Measurements from ENCODE around the gene CTAG2.

DNA sequence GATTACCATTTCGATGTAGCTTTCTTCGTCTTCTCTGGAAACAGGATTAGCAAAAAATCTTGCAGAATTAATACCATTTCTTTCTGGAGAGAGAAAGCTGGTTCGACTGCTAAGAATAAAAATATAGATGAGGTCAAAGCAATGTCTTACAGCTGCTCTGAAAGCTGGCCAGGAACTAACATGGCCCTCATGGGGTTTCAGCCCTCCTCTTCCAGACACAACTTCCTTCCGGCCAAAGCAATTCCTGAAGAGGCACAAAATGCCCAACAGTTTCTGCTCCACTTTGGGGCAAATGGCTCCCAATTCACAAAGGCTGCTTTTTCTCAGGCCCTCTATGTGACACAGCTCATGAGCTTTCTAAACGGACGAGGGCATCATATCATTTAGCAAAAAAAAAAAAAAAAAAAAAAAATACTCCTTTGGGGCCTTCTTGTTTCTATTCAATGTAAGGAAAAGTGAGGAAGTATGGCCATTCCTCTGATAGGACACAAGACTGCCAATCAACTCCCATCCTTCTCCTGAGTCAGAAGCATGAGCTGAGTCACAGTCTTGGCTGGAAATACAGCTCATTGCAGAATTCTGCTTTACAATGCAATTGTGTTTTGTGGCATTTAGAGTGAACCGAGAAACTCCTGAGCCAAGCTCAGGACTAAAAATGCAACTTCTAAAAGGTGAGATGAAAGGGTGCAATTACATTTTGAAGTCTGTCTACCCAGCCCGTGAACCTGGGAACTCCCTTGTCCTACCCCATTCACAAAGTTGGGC lies 42.7 kb upstream of the CTAG2 start:
- TF ChIP-seq, protein P1, sequence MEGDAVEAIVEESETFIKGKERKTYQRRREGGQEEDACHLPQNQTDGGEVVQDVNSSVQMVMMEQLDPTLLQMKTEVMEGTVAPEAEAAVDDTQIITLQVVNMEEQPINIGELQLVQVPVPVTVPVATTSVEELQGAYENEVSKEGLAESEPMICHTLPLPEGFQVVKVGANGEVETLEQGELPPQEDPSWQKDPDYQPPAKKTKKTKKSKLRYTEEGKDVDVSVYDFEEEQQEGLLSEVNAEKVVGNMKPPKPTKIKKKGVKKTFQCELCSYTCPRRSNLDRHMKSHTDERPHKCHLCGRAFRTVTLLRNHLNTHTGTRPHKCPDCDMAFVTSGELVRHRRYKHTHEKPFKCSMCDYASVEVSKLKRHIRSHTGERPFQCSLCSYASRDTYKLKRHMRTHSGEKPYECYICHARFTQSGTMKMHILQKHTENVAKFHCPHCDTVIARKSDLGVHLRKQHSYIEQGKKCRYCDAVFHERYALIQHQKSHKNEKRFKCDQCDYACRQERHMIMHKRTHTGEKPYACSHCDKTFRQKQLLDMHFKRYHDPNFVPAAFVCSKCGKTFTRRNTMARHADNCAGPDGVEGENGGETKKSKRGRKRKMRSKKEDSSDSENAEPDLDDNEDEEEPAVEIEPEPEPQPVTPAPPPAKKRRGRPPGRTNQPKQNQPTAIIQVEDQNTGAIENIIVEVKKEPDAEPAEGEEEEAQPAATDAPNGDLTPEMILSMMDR (IDR thresholded peaks at IDR 0.05): no peak
- TF ChIP-seq EZH2 (IDR thresholded peaks at IDR 0.05; ENCODE audit: borderline replicate concordance, insufficient read depth, low read depth, low read length, poor library complexity, severe bottlenecking): no peak

Measured in B cell (primary cell).